Loucy (cell line): ENCODE results near the gene SLC13A4.

Experiments
- EZH2phosphoT487 ChIP-seq: fragments of 200-600 bp; IDR thresholded peaks from 2 replicates; pipeline ENCODE4 v1.6.1; 2018; ENCODE audit warnings: antibody characterized with exemption, mild to moderate bottlenecking, moderate library complexity, borderline replicate concordance
- TF ChIP-seq, protein P1 (sequence below): fragments of 200-600 bp; sonication (generic); conservative IDR thresholded peaks from 2 replicates; pipeline ENCODE4 v1.5.1; 2014; ENCODE audit warnings: mild to moderate bottlenecking, antibody characterized with exemption, low read length

GRCh38 chr7:135716677-135717238 lies 11.2 kb downstream of the SLC13A4 start:
- TF ChIP-seq, protein P1, sequence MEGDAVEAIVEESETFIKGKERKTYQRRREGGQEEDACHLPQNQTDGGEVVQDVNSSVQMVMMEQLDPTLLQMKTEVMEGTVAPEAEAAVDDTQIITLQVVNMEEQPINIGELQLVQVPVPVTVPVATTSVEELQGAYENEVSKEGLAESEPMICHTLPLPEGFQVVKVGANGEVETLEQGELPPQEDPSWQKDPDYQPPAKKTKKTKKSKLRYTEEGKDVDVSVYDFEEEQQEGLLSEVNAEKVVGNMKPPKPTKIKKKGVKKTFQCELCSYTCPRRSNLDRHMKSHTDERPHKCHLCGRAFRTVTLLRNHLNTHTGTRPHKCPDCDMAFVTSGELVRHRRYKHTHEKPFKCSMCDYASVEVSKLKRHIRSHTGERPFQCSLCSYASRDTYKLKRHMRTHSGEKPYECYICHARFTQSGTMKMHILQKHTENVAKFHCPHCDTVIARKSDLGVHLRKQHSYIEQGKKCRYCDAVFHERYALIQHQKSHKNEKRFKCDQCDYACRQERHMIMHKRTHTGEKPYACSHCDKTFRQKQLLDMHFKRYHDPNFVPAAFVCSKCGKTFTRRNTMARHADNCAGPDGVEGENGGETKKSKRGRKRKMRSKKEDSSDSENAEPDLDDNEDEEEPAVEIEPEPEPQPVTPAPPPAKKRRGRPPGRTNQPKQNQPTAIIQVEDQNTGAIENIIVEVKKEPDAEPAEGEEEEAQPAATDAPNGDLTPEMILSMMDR, result no peak
- TF ChIP-seq EZH2phosphoT487, result no peak
